Liver (tissue), 3 donors: ENCODE data around the gene PFN1.

Source experiments
- EGR1 ChIP-seq, 2 donors: IDR thresholded peaks; 2 replicates each; pipeline ENCODE4 v1.6.1; 2016 to 2018; ENCODE audit warnings: antibody characterized with exemption in 2 of 2, low read depth in 2 of 2
- FOXA1 ChIP-seq: IDR thresholded peaks from 2 replicates; pipeline ENCODE4 v1.6.1; 2016; ENCODE audit warnings: antibody characterized with exemption
- GABPA ChIP-seq, 2 donors: IDR thresholded peaks in 1 of 2; conservative IDR thresholded peaks in 1 of 2; 2 replicates each; pipeline ENCODE4 v1.6.1; 2016; ENCODE audit warnings: antibody characterized with exemption in 2 of 2, mild to moderate bottlenecking in 1 of 2, moderate library complexity in 1 of 2
- HNF4G ChIP-seq: IDR thresholded peaks from 2 replicates; pipeline ENCODE4 v1.6.1; 2016; ENCODE audit warnings: antibody characterized with exemption
- JUND ChIP-seq, 2 donors: IDR thresholded peaks; 2 replicates each; pipeline ENCODE4 v1.6.1; 2016; ENCODE audit warnings: antibody characterized with exemption in 2 of 2
- RAD21 ChIP-seq, 2 donors: IDR thresholded peaks; 2 replicates each; pipeline ENCODE4 v1.6.1; 2016; ENCODE audit warnings: antibody characterized with exemption in 2 of 2, mild to moderate bottlenecking in 2 of 2
- SP1 ChIP-seq: IDR thresholded peaks from 2 replicates; pipeline ENCODE4 v1.6.1; 2018; ENCODE audit warnings: antibody characterized with exemption, mild to moderate bottlenecking
- TAF1 ChIP-seq: conservative IDR thresholded peaks from 2 replicates; pipeline ENCODE4 v1.6.1; 2016; ENCODE audit warnings: antibody characterized with exemption, mild to moderate bottlenecking
- YY1 ChIP-seq: IDR thresholded peaks from 2 replicates; pipeline ENCODE4 v1.6.1; 2016; ENCODE audit warnings: antibody characterized with exemption, mild to moderate bottlenecking
- TF ChIP-seq, protein P1 (sequence below): fragments of 150-350 bp; IDR thresholded peaks from 2 replicates; pipeline ENCODE4 v1.5.1; 2017; ENCODE audit warnings: improper control_type of control experiment, low read depth, low read length; ENCODE audit not compliant: missing input control
- TF ChIP-seq, protein P2 (sequence below): IDR thresholded peaks from 2 replicates; pipeline ENCODE4 v1.6.1; 2016; ENCODE audit warnings: antibody characterized with exemption, mild to moderate bottlenecking
- TF ChIP-seq, protein P3 (sequence below): IDR thresholded peaks from 2 replicates; pipeline ENCODE4 v1.6.1; 2016; ENCODE audit warnings: antibody characterized with exemption
- TF ChIP-seq, protein P4 (sequence below): IDR thresholded peaks from 2 replicates; pipeline ENCODE4 v1.6.1; 2016; ENCODE audit warnings: antibody characterized with exemption
- donor health status: healthy.
- donor health status: healthy.

DNA sequence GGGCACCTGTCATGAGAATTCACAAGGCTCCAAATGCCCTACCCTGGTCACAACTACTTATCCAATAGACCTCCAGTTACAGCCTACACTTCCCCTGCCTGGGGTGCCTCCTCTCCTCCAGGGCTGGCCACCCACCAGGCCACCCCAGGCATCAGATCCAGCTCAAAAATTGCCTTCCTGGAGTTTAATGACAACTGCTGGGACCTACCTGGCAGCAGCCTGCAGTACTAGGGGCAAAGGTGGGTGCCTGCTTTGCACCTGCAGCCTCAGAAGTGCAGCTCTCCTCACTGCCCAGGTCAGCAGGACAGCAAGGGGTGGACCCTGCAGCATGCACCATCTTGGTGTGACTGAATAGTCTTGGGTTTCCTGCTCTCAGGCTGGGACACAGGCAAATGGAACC is 12.7 kb downstream of the PFN1 start:
- TF ChIP-seq JUND (IDR thresholded peaks at IDR 0.05), result no peak
- TF ChIP-seq, protein P1, sequence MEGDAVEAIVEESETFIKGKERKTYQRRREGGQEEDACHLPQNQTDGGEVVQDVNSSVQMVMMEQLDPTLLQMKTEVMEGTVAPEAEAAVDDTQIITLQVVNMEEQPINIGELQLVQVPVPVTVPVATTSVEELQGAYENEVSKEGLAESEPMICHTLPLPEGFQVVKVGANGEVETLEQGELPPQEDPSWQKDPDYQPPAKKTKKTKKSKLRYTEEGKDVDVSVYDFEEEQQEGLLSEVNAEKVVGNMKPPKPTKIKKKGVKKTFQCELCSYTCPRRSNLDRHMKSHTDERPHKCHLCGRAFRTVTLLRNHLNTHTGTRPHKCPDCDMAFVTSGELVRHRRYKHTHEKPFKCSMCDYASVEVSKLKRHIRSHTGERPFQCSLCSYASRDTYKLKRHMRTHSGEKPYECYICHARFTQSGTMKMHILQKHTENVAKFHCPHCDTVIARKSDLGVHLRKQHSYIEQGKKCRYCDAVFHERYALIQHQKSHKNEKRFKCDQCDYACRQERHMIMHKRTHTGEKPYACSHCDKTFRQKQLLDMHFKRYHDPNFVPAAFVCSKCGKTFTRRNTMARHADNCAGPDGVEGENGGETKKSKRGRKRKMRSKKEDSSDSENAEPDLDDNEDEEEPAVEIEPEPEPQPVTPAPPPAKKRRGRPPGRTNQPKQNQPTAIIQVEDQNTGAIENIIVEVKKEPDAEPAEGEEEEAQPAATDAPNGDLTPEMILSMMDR, result no peak
- TF ChIP-seq GABPA (IDR thresholded peaks at IDR 0.05 in 1 of 2, conservative IDR thresholded peaks at IDR 0.05 in 1 of 2), result no peak
- TF ChIP-seq TAF1, result no peak
- TF ChIP-seq, protein P2, sequence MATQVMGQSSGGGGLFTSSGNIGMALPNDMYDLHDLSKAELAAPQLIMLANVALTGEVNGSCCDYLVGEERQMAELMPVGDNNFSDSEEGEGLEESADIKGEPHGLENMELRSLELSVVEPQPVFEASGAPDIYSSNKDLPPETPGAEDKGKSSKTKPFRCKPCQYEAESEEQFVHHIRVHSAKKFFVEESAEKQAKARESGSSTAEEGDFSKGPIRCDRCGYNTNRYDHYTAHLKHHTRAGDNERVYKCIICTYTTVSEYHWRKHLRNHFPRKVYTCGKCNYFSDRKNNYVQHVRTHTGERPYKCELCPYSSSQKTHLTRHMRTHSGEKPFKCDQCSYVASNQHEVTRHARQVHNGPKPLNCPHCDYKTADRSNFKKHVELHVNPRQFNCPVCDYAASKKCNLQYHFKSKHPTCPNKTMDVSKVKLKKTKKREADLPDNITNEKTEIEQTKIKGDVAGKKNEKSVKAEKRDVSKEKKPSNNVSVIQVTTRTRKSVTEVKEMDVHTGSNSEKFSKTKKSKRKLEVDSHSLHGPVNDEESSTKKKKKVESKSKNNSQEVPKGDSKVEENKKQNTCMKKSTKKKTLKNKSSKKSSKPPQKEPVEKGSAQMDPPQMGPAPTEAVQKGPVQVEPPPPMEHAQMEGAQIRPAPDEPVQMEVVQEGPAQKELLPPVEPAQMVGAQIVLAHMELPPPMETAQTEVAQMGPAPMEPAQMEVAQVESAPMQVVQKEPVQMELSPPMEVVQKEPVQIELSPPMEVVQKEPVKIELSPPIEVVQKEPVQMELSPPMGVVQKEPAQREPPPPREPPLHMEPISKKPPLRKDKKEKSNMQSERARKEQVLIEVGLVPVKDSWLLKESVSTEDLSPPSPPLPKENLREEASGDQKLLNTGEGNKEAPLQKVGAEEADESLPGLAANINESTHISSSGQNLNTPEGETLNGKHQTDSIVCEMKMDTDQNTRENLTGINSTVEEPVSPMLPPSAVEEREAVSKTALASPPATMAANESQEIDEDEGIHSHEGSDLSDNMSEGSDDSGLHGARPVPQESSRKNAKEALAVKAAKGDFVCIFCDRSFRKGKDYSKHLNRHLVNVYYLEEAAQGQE, result no peak
- TF ChIP-seq, protein P3, sequence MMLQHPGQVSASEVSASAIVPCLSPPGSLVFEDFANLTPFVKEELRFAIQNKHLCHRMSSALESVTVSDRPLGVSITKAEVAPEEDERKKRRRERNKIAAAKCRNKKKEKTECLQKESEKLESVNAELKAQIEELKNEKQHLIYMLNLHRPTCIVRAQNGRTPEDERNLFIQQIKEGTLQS, result no peak
- TF ChIP-seq SP1, result no peak
- TF ChIP-seq EGR1 (IDR thresholded peaks at IDR 0.05; ENCODE audit: low read depth in 2 of 2), result no peak
- TF ChIP-seq RAD21 (IDR thresholded peaks at IDR 0.05), result no peak
- TF ChIP-seq YY1, result no peak
- TF ChIP-seq, protein P4, sequence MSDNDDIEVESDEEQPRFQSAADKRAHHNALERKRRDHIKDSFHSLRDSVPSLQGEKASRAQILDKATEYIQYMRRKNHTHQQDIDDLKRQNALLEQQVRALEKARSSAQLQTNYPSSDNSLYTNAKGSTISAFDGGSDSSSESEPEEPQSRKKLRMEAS, result no peak
- no peak for TF ChIP-seq FOXA1
- no peak for TF ChIP-seq HNF4G
